MV-4-11 (cell line): ENCODE data around the gene NDFIP2.
"Not testable (repeated sequence)": the region's sequence is repeated elsewhere in the genome, so short reads cannot be mapped to it uniquely, and the experiment has no call there.

Experiments used
- DNase-seq: peaks from one replicate; lab custom pipeline; 2025; lab: John Stamatoyannopoulos, UW

Gene NDFIP2

DNA sequence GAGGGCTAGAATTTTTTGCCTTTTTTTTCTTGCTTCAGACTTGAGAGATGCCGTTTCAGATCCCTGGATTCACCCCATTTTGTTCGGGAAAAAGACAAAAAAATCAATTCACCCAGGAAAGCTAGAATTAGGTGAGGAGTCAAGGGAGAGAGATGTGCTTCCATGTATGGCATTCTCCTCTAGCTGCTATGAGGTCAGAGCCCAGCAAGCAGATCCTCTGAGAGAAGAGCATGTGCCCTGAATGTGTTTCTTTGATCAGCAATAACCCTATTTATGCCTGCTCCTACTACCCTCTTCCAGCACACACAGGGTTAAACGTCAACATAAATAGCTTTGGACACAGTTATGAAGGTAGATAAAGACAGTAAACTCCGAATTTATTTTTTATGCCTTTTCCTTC lies 53.6 kb downstream of the NDFIP2 start:
- no peak for DNase-seq

DNA sequence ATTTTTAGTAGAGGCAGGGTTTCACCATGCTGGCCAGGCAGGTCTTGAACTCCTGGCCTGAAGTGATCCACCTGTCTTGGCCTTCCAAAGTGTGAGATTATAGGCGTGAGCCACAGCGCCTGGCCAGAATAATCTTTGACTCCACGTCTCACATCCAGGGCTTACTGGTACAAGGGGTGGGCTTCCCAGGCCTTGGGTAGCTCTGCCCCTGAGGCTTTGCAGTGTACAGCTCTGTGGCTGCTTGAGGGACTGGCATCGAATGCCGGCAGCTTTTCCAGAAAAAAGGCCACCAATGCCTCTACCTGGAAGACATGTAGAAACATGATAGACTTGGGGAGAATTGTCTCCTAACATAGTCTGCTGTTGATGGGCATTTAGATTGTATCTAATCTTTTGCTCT lies 57.8 kb downstream of the NDFIP2 start:
- no peak for DNase-seq

DNA sequence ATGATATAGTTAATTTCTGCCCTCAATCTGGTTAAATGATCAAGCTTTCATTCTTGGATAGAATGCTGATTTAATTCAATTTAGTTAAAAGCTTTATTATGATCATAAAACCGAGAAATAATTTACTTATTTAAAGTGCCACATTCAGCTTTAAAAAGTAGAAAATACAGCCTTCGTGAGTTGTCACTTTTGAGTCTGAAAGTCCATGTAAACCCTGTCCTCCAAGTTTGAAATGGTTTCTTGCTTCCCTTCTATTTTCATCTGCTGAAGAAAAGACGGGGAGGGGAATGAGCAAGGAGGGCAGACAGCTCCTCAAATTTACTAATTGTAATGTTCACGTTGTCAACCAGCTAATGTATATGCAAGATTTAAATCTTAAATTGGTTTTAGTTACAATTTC lies 59.5 kb downstream of the NDFIP2 start:
- no peak for DNase-seq

DNA sequence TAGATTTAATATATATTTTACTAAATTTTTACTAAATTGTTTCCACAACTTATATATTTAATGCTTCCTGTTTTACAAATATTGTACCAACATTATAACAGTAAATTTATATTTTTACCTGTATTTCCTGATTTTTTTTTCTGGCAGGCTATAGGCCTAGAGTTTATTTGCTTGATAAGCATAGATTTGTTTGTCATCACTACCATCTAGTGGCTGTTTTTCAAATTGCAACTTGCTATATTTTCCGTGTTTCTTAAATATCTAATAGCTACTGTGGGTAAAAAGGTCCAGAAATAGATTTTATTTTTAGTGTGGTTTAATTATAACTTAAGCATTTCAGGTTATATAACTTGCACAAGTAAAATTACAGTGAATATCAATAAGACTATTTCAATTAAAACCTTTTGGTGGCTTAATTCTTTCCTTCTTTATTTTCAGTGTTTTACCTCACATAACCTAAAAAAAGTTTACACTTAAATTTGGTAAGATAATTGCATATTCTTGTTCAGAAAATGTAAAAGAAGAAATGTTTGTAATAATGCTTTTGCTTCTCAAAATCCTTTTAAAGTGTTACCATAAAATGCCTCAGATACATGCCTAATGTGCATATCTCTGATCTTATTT lies 60.6 kb downstream of the NDFIP2 start:
- DNase-seq = peak; percentile 62

DNA sequence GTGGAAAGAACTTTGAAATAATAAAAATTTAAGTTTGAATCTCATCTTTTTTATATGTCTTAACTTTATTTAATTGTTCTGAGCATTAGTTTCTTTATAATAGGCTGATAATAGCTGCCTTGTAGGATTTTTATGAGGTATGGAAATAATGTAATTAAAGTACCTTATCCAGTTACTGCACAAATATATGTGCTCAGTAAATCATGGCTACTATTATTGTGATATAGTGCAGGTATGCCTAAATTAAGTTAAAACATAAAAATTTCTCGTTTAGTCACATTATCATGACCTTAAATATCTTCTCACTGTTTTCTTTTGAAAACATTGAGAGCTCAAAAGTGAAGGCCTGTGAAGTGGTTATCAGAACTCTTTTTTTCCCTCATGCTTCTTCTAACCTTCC lies 62.9 kb downstream of the NDFIP2 start:
- no peak for DNase-seq

DNA sequence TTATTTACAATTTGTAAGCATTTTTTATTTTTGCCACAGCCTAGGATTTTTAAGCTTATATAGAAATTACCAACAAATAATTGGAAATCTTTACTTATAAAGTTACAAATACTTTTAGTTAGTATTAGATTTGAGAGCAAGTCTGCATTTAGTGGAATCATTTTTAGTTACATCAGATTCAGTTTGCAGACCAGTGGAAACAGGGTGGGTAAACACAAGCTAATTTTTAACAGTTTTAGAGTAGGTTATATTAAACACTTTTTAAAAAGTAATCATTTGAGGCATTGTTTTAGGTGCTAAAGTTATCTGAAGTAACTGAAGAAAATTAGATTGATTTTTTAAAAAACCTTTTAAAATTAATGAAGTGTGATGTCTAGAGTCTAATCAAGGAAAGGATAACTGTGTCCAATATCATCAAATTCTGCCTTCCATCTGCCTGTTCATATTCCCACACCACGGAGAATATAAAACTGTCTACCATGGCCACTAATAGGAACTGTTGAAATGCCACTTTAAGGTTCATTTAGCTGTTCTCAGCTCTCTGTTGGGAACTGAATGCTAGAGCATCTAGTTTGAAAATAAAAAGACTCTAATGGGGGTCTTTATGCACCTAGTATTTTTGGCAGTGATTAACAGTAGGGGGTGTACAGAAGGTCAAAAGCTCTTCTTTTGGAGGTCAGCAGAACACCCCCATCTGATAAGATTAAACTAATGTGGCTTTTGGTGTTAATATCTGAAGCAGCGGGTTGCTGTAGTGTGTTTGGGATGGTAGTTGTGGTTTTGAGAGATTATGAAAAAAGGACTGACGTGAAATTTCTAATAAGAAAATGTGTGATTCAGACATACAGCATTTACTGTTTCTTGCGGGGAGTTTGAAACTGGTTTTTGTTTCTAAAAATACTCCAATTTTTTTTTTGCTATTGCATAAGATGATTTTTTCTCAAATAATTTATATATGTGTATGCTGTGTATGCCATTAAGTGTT lies 66.5 kb downstream of the NDFIP2 start:
- DNase-seq = no peak

DNA sequence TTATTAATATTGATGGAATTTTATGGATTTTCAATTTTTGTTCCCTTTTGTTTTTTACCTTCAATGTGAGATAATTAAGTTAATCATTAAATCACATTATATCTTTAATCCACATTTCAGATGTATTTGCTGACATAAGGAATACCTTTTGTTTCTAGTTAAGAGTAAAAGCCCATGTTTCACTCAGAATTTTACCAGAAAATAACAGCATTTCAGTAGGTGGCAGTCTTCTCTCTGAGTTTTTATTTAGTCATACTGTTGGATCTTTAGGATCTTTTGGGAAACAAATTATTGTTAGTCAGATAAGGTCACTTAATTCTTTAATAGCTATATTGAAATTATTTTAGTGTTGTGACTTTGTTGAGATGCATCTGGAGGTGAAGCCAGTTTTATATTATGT lies 67.9 kb downstream of the NDFIP2 start:
- DNase-seq = no peak

DNA sequence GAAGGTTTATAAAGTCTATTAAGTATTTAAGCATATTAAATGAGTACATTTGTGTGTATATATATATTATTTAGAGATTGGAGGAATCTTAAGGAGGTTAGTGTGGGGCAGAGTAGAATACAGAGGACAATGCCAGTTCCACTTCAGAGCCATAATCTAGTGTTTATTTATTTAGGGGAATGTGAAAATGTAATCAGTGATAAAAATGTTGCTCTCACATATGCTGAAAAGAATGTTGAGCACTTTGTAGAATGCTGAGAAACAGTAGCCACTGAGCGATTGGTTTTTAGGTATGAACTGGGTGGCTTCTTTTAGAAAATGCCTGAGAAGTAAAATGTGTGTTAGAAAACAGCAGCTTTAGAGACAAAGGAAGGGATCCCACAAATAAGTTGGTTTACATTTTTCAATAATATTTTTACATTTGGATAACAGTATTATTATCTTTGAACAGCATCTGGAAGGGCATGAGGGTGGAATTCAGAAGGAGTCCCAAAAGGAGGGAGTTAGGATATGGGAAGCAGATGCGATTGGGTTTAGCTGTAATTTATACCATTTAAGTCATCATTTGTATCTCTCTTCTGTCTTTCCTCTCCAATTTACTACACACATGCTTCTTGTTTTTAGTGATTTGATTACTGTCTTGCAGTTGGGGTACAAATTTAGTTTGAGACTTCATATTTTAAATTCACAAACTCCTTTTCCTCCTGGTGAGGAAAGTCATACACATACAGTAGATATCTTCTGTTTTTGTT lies 68.6 kb downstream of the NDFIP2 start:
- no peak for DNase-seq

DNA sequence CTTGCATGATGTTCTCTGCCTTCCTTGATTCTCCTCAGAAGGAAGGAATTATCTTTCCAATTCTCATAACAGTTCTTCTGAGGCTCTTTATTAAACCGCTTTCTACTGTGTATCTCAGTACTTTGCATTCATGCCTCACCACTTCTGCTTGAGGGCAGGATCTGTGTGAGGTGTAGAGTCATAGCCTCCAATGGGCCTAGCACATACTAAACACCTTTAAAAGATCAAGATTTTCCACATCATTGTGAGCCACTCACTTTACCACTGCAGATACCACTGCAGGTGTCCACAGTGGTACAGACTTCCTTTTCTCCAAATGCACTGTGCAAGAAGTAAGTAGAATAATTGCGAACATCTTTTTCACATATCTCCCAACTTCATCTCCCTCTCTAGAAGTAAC lies 76.7 kb downstream of the NDFIP2 start:
- no peak for DNase-seq

DNA sequence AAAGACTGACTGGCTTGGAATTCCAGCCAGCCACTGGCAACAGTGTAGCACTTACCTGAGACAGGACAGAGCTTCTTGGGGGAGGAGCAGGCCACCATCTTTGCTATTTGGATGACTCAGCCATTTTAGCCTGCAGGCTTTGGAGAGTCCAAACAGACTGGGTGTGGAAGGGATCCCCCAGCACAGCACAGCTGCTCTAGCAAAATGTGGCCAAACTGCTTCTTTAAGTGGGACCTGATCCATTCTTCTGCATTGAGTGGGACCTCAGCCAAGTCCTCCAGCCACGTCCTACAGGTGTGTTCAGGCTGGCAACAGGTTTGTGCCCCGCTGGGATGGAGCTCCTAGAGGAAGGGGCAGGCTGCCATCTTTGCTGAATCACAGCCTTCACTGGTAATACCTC lies 80.0 kb downstream of the NDFIP2 start:
- DNase-seq = no peak

DNA sequence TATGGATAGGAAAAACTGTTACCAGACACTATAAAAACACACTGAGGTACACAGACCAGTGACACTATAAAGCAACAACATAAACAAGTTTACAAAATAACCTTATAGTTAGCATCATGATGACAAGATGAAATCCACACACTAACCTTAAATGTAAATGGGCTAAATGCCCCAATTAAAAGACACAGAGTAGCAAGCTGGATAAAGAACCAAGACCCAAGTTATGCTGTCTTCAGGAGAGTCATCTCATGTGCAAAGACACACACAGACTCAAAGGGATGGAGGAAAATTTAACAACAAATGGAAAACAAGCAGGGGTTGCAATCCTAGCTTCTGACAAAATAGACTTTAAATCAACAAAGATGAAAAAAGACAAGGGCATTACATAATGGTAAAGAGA lies 81.6 kb downstream of the NDFIP2 start:
- DNase-seq = no peak

DNA sequence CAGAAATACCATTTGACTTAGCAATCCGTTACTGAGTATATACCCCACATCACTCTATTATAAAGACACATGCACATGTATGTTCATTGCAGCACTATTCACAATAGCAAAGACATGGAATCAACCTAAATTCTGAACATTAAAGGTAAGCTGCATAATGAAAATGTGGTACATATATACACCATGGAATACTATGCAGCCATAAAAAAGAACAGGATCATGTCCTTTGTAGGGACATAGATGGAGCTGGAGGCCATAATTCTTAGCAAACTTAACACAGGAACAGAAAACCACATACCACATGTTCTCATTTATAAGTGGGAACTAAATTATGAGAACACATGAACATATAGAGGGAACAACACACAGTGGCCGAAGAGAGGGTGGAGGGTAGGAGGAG lies 85.2 kb downstream of the NDFIP2 start:
- DNase-seq = no peak

DNA sequence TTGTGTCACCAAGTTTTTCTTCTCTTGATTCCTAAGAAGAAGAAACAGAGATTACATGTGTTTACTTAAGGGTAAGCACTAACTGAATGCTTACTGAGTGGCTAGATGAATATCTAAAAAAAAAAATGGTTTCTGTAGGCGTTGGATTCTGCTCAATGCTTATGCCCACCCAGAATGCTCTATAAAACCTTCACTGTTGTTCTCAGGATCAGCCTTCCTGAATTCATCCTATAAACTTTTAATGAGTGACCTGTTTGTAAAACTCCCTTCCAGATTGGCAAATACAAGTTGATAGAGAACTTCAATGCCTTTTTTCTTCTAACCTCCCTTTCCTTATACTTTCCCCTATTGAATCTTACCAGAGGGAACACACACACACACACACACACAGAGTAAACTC lies 90.2 kb downstream of the NDFIP2 start:
- DNase-seq = no peak

DNA sequence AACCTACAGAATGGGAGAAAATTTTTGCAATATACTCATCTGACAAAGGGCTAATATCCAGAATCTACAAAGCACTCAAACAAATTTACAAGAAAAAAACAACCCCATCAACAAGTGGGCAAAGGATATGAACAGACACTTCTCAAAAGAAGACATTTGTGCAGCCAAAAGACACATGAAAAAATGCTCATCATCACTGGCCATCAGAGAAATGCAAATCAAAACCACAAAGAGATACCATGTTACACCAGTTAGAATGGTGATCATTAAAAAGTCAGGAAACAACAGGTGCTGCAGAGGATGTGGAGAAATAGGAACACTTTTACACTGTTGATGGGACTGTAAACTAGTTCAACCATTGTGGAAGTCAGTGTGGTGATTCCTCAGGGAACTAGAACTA lies 92.9 kb downstream of the NDFIP2 start:
- not testable (repeated sequence) for DNase-seq

DNA sequence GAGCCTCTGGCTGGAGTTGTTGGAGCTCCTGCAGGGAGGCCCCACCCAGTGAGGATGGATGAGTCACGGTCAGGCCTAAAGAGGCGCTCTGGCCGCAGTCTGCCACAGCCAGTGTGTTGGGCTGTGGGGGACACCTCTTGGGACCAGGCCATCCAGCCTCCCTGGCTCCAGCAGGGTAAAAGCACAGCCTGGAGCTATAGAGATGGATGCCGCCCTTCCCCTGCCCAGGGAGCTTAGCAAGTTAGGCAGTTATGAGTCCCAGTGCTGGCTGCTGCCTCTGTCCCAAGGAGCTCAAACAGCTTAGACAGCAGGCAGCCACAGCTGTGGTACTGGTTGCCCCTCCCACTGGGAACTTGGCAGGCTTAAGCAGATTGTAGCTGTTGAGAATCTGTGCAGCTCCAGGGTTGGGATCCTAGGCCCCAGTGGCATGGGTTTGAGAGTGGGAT lies 100.9 kb downstream of the NDFIP2 start:
- DNase-seq = no peak

DNA sequence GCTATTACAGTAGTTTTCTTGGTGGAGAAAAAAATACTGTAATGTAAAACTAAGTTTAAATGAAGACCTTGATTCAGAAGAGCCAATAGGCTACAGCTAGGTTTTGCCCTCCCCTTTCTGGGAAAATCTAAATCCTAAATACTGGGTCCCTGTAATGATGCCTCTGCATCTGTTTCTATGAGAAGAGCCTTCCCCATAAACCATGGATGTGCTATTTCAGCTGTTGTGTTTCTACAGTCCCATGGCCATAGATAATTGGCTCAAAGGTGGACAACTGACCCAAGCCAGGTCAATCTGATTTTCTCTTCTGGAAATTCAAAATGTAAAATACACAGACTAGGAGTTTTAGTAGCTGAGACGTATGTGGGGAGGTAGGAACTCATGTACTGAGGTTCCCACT lies 101.9 kb downstream of the NDFIP2 start:
- no peak for DNase-seq

DNA sequence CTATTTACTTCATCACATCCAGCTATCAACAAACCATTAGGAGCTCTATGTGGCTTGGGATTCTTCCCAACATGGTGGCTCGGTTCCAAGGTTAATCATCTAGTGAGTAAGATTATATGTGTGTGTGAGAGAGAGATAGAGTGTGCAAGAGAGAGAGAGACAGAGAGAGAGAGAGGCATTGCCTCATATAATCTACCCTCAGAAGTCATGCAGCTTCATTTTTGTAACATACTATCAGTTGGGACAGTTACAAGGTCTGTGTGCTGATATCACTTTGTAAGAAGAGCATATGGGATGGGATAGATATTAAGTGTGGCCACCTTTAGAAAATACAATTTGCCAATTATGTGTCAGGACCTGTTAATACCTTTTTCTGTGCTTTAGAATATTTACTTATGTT lies 104.1 kb downstream of the NDFIP2 start:
- no peak for DNase-seq

DNA sequence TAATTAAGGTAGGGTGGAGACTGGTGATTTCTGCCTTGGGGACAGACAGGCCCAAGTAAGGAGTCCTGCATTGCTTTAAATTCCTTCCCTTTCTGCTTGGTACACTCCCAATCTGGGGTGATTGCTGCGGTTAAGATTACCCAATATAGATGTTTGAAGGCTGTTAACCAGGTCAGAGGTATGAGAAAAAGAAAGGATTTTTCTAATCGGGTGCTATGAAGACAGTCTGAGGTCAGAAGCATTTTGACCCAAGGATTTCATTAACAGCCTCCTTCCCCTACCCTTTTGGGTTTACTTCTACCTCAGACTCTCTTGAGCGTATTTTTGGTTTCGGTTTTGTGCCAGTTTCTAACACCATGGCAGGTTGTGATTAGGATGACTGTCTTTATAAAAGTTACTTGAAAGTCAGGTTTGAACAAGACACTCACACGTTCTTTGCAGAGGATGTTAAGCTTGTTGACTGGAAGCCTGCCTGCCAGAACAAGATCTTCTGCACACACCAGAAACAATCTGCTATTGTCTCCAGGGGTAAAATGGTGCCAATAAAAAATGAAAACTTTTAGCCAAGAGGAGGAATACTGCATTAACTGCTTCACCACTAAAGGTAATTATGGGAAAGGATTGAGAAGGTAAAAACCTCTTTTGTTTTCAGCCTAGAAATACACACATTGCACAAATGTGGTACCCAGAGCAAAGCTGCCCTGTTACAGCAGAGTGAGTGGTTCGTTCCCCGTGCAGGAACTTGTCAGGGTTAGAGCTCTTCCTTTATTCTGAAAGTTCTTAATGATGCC lies 108.8 kb downstream of the NDFIP2 start:
- no peak for DNase-seq

DNA sequence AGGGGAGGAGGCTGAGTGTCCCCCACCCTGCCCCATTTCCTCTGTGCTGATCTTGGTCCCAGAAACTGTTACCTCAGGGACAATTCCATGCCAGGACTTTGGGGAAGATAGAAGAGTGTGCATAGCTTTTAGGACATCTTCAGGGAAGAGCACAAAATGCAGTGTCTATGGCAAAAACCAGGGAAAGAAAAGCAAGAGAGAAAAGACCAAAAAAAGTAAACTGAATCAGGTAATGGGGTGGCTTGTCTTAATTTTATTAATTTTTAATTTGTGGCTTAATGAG lies 109.4 kb downstream of the NDFIP2 start:
- DNase-seq = no peak

DNA sequence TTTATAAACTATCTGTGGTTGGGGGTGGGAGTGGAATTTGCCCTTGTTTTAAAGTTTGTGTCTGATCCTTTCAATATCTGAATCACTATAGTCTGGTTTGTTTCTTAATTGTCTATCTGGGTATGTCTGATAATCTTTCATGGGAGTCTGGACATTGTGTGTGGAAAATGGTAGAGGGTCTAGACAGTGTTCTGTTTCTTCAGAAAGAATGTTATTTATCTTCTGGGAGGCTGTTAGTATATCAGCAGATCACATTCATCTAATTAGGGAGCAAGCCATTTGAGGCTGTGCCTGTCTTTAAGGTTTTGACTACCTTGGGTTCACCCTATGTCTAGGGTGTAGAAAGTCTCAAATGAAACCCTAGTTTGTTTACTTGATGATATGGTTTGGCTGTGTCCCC lies 110.5 kb downstream of the NDFIP2 start:
- no peak for DNase-seq

DNA sequence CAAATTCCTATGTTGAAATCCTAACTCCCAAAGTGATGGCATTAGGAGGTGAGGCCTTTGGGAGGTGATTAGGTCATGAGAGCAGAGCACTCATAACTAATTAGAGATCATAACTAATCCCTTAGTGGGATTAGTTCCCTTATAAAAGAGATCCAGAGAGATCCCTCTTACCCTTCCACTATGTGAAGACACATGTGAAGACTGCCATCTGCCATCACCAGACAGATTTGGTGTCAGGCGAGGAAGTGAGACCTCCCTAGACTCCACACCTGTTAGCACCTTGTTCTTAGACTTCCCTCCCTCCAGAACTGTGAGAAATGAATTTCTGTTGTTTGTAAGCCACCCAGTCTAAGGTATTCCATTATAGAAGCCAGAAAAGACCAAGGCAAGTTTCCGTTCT lies 112.2 kb downstream of the NDFIP2 start:
- no peak for DNase-seq

DNA sequence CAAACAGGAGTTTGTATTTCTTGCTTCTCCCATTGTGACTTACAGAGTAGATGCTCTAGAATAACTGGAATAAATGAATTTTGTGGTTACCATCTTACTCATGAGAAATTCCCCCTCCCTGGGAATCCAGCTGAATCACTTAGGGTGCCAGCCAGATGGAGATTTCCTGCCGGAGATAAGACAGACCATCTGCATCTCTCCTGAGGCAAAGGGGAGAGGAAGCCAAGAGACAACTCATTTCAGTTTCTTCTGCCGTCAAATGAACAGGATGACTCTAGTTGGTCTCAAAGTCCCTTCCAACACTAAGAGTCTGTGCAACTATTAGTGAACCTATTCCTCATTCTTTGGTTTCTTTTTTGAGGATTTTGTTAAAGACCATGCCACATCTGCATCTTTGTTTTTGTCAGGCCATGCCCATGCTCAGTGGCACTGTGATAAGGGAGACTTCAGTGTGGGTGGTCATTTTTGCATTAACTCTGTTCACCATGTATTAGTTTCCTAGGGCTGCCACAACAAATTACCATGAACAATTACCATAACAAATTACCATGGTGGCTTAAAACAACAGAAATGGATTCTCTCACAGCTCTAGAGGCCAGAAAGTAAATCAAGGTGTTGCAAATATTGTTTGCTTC lies 112.8 kb downstream of the NDFIP2 start:
- DNase-seq = no peak
